Endothelial cell of umbilical vein (primary cell): ENCODE results near the gene SMURF1. TPM values are rescaled to one million over a fixed set of nuclear protein-coding genes. Genes with fewer than 3 reads are reported as not detected.

ENCODE experiments used
- BruUV-seq: library from RNA; stranded (reverse); fragments of 400-500 nt; replicated peaks from 2 replicates; lab custom pipeline; 2021; lab: Mats Ljungman, UMichigan
- CTCF ChIA-PET: fragments of 300-600, 350-600 bp; sonication (Branson Sonifier 250); formaldehyde crosslinking; loops from one replicate; lab custom pipeline; 2021; ENCODE audit warnings: antibody characterized with exemption, inconsistent platforms; lab: Charles Lee
- POLR2A ChIA-PET: fragments of 300-600, 350-600 bp; sonication (Branson Sonifier 250); formaldehyde crosslinking; loops from one replicate; lab custom pipeline; 2021; ENCODE audit warnings: antibody characterized with exemption, inconsistent platforms; lab: Charles Lee
- DNase-seq: peaks from one replicate; pipeline ENCODE4 v3.0.0-alpha.2; 2011; ENCODE audit warnings: low read depth, low spot score
- FAIRE-seq: peaks from 2 replicates; lab custom pipeline; 2011; peaks lifted over from hg19 to GRCh38; lab: Jason Lieb, UNC
- H2AFZ ChIP-seq: 2 replicates; pipeline ENCODE4 v1.6.0; 2012; ENCODE audit warnings: low read depth, low read length, control low read depth, inconsistent platforms
- H3K27ac ChIP-seq: 2 replicates; pipeline ENCODE4 v1.5.1; 2011; ENCODE audit warnings: low read depth, mild to moderate bottlenecking, control low read depth, low read length, moderate library complexity; ENCODE audit not compliant: insufficient read depth
- H3K27me3 ChIP-seq, 2 experiments: 2 replicates each; pipeline versions ENCODE4 v1.6.0 to v1.6.1; 2011; ENCODE audit warnings: low read length in 2 of 2, mixed read lengths in 1 of 2; ENCODE audit not compliant: control insufficient read depth in 2 of 2, insufficient read depth in 2 of 2
- H3K36me3 ChIP-seq, 2 experiments: 2 replicates in 1 of 2; 3 replicates in 1 of 2; pipeline ENCODE4 v1.5.1; 2011; ENCODE audit warnings: low read length in 2 of 2, mild to moderate bottlenecking in 1 of 2, moderate library complexity in 1 of 2; ENCODE audit not compliant: control insufficient read depth in 2 of 2, insufficient read depth in 2 of 2; ENCODE audit errors: extremely low read depth in 1 of 2
- H3K4me1 ChIP-seq: 3 replicates; pipeline ENCODE4 v1.5.1; 2011; ENCODE audit warnings: mild to moderate bottlenecking, low read length; ENCODE audit not compliant: control insufficient read depth, insufficient read depth; ENCODE audit errors: extremely low read depth
- H3K4me2 ChIP-seq: 2 replicates; pipeline ENCODE4 v1.6.1; 2011; ENCODE audit warnings: low read length, control low read depth, mixed read lengths; ENCODE audit not compliant: insufficient read depth
- H3K4me3 ChIP-seq, 3 experiments: fragments of 200-600 bp in 1 of 3; sonication (generic), shearing (Covaris generic) in 1 of 3; replicated peaks in 1 of 3; 2 replicates each; pipeline ENCODE4 v1.5.1; 2011 to 2016; ENCODE audit warnings: control low read depth in 3 of 3, low read length in 3 of 3, mild to moderate bottlenecking in 2 of 3, inconsistent platforms in 1 of 3, low read depth in 1 of 3, moderate library complexity in 1 of 3; ENCODE audit not compliant: insufficient read depth in 1 of 3
- H3K79me2 ChIP-seq: 2 replicates; pipeline ENCODE4 v1.6.0; 2012; ENCODE audit warnings: low read length, inconsistent platforms; ENCODE audit not compliant: control insufficient read depth, insufficient read depth
- H3K9ac ChIP-seq: replicated peaks from 2 replicates; pipeline ENCODE3; 2011; ENCODE audit warnings: low read length, control low read depth; ENCODE audit not compliant: insufficient read depth; ENCODE audit errors: extremely low read depth
- H3K9me1 ChIP-seq: replicated peaks from 3 replicates; pipeline ENCODE4 v1.6.0; 2011; ENCODE audit warnings: mild to moderate bottlenecking, low read length; ENCODE audit not compliant: control insufficient read depth, insufficient read depth; ENCODE audit errors: extremely low read depth
- H3K9me3 ChIP-seq: replicated peaks from 2 replicates; pipeline ENCODE4 v1.5.1; 2012; ENCODE audit warnings: low read length, inconsistent platforms; ENCODE audit not compliant: control insufficient read depth, insufficient read depth
- H4K20me1 ChIP-seq: replicated peaks from 2 replicates; pipeline ENCODE3; 2011; ENCODE audit warnings: mild to moderate bottlenecking, low read length; ENCODE audit not compliant: control insufficient read depth, insufficient read depth; ENCODE audit errors: extremely low read depth
- CTCF ChIP-seq, 2 donors: IDR thresholded peaks; 1 replicate in 1 of 2; 2 replicates in 1 of 2; pipeline ENCODE4 v1.5.1; 2011; ENCODE audit warnings: low read length in 2 of 2, mild to moderate bottlenecking in 2 of 2, moderate library complexity in 2 of 2, control low read depth in 1 of 2, inconsistent platforms in 1 of 2, low read depth in 1 of 2; ENCODE audit not compliant: insufficient read depth in 1 of 2; ENCODE audit errors: extremely low read depth in 1 of 2
- EZH2 ChIP-seq: IDR thresholded peaks from 2 replicates; pipeline ENCODE4 v1.6.1; 2012; ENCODE audit warnings: borderline replicate concordance, low read depth, mild to moderate bottlenecking, moderate library complexity, low read length, inconsistent platforms; ENCODE audit not compliant: severe bottlenecking
- FOS ChIP-seq: IDR thresholded peaks from 2 replicates; pipeline ENCODE4 v1.6.1; 2011; ENCODE audit warnings: mild to moderate bottlenecking, low read length, moderate library complexity, borderline replicate concordance; ENCODE audit not compliant: insufficient read depth
- GATA2 ChIP-seq: IDR thresholded peaks from 2 replicates; pipeline ENCODE4 v1.7.0; 2011; ENCODE audit warnings: low read depth, mild to moderate bottlenecking, moderate library complexity, mixed read lengths, low read length; ENCODE audit not compliant: insufficient read length, insufficient read depth
- JUN ChIP-seq: IDR thresholded peaks from 2 replicates; pipeline ENCODE4 v1.6.1; 2011; ENCODE audit warnings: borderline replicate concordance, low read depth; ENCODE audit not compliant: insufficient read length, insufficient read depth
- MYC ChIP-seq: IDR thresholded peaks from one replicate; pipeline ENCODE4 v1.6.1; 2011; ENCODE audit warnings: mild to moderate bottlenecking, low read depth, low read length
- POLR2AphosphoS5 ChIP-seq: IDR thresholded peaks from 2 replicates; pipeline ENCODE4 v1.6.1; 2012; ENCODE audit warnings: low read depth, mild to moderate bottlenecking, control low read depth, low read length, moderate library complexity; ENCODE audit not compliant: insufficient read depth
- dilution Hi-C: fragments of 300-500 bp; cut with MboI; formaldehyde crosslinking; loops from one replicate; pipeline ENCODE4 v1.15.0; 2019; ENCODE audit warnings: low sequenced_read_pairs; ENCODE audit not compliant: extremely low pct_ligation_motif_present
- intact Hi-C: fragments of 100-400 bp; cut with micrococcal nuclease; formaldehyde crosslinking; loops from one replicate; pipeline ENCODE4 v1.10.0; 2022
- polyA plus RNA-seq, 4 experiments: library from polyadenylated mRNA; depleted of rRNA in 3 of 4; stranded (reverse) in 3 of 4; unstranded in 1 of 4; fragments of >200 nt; gene quantifications; 2 replicates each; pipeline versions ENCODE4 v1.2.1 to v1.2.3, GENCODE V29; 2011 to 2012; ENCODE audit warnings: missing spikeins in 1 of 4
- total RNA-seq: library from RNA; stranded (reverse); gene quantifications from 2 replicates; pipeline ENCODE4 v1.2.3, GENCODE V29; 2021
- TF ChIP-seq, protein P1 (sequence below): IDR thresholded peaks from 2 replicates; pipeline ENCODE4 v1.6.1; 2011; ENCODE audit not compliant: insufficient read depth, insufficient read length

The SMURF1 gene
- total and polyA plus RNA-seq, 2 donors (not counting 3 experiments of a cell fraction or from before 2014, with no cell fraction given) = 11.5 to 22.8 TPM

DNA sequence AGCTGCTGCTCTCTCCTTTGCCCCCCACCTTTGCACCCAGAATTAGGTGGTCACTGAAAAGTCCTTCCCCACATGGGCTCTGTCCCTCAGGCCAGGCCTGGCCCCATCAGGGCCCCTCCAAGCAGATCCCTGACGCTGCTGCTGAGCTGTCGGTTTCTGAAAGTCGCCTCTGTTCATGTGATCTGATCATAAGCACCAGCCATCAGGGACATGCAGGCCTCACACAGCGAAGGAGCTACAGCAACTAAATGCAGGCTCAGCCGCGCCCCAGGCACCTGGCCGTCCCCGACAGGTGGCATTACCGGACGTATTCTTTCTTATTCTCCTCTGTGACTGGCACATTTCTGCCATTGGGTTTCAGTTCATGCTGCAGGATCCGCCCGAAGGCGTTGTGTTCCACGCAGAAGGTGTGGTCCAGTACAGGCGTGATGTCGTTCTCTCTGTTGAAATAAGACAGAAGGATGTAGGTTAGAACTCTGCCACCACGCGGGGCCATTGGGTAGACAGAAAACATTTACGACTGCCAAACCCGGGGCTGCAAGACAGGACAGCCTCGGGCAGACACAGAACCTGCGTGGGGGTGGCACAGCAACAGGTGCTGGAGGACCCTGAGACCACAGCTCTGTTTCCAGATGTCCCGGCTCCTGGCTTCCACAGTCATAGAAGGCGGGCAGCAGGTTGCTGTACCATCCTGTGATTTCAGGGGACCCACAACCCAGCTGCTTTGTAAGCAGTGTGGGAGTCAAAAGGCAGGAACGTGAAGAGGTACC is 105.6 kb downstream of the SMURF1 start:
- ChIA-PET CTCF (interaction anchor here (1.6 to 3.5 kb wide), 3 partner anchors 8 to 275 kb away, joined by 6 to 44 read pairs (median 7); no protein-coding TSS in a partner anchor), POLR2A (no interaction called here)
- FAIRE-seq = no peak
- Histone ChIP-seq H2AFZ (no peak overlapping the region), H3K4me3 (no peak overlapping the region), H3K27ac (no peak overlapping the region), H3K27me3 (no peaks in the 10 kb centered on the region), H3K4me2 (no peak overlapping the region), H3K4me1 (peaks cover 29% of the 10 kb centered on the region), H3K79me2 (no peaks in the 10 kb centered on the region), H4K20me1 (no peaks in the 10 kb centered on the region), H3K9me1 (no peaks in the 10 kb centered on the region), H3K9ac (no peak overlapping the region), H3K9me3 (no peaks in the 10 kb centered on the region), H3K36me3 (peaks cover 13 to 57% of the 10 kb centered on the region in 2 experiments)
- no TSS peak for BruUV-seq
- dilution Hi-C loops = no loop called here
- no peak for TF ChIP-seq GATA2
- TF ChIP-seq JUN = no peak
- no peak for TF ChIP-seq MYC
- TF ChIP-seq FOS = no peak
- intact Hi-C loops = no loop called here
- no peak for DNase-seq

DNA sequence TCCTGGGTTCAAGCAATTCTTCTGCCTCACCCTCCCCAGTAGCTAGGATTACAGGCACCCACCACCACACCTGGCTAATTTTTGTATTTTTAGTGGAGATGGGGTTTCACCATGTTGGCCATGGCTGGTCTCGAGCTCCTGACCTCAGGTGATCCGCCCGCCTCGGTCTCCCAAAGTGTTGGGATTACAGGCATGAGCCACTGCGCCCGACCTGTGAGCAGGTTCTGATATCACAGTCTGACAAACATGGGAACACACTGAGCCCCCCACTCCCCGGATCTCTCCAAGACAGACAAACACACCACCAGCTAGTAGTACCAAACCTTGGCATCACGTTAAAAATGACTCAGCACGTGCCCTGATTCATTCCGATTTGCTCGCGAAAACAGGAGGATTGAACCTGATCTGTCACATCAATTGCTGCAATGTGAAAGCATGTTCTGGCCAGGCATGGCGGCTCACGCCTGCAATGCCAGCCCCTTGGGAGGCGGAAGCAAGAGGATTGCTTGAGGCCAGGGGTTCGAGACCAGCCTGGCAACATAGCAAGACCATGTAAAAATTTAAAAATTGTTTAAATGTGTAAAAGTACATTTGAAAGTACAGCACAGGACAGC is 106.5 kb downstream of the SMURF1 start:
- no peak overlapping the region for H3K27ac ChIP-seq
- H3K27me3 ChIP-seq = no peaks in the 10 kb centered on the region
- no peak overlapping the region for H3K9ac ChIP-seq
- H2AFZ ChIP-seq = no peak overlapping the region
- no peak overlapping the region for H3K4me3 ChIP-seq
- ChIA-PET POLR2A (no interaction called here), CTCF (interaction anchor here (1.0 to 1.8 kb wide), 4 partner anchors 17 to 276 kb away, joined by 3 to 6 read pairs (median 4); no protein-coding TSS in a partner anchor)
- FAIRE-seq (no peak), DNase-seq (no peak)
- H4K20me1 ChIP-seq = no peaks in the 10 kb centered on the region
- TF ChIP-seq MYC (no peak), CTCF (IDR thresholded peaks at IDR 0.05; ENCODE audit: extremely low read depth in 1 of 2, insufficient read depth in 1 of 2, low read depth in 1 of 2, low read length in 2 of 2) (no peak), JUN (no peak), FOS (no peak), POLR2AphosphoS5 (no peak), EZH2 (no peak)
- TF ChIP-seq, protein P1, sequence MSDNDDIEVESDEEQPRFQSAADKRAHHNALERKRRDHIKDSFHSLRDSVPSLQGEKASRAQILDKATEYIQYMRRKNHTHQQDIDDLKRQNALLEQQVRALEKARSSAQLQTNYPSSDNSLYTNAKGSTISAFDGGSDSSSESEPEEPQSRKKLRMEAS = no peak
- H3K36me3 ChIP-seq = peaks cover 13 to 61% of the 10 kb centered on the region in 2 experiments
- H3K79me2 ChIP-seq = no peaks in the 10 kb centered on the region
- BruUV-seq = no TSS peak
- no peaks in the 10 kb centered on the region for H3K9me1 ChIP-seq
- dilution Hi-C loops = no loop called here
- H3K9me3 ChIP-seq = no peaks in the 10 kb centered on the region
- H3K4me1 ChIP-seq = peaks cover 20% of the 10 kb centered on the region
- intact Hi-C loops = no loop called here
- H3K4me2 ChIP-seq = no peak overlapping the region
